Sigmoid colon (tissue), 4 donors: ENCODE measurements around the gene RPL36AL.

Experiments used
- EP300 ChIP-seq, 4 donors: sonication (generic); formaldehyde crosslinking; IDR thresholded peaks; one replicate each; pipeline ENCODE4 v1.6.1; 2017; ENCODE audit warnings: antibody characterized with exemption in 4 of 4
- POLR2A ChIP-seq, 2 donors: fragments of 450-650 bp; IDR thresholded peaks; one replicate each; pipeline ENCODE4 v1.6.1; 2016; ENCODE audit warnings: antibody characterized with exemption in 2 of 2, mild to moderate bottlenecking in 2 of 2, moderate library complexity in 2 of 2
- TF ChIP-seq, protein P1 (sequence below), 4 experiments: fragments of 450-650 bp in 3 of 4; fragments of 200-600 bp in 1 of 4; IDR thresholded peaks; one replicate each; pipeline ENCODE4 v1.5.1; 2016 to 2019; ENCODE audit warnings: antibody characterized with exemption in 4 of 4, mild to moderate bottlenecking in 3 of 4, moderate library complexity in 2 of 4

DNA sequence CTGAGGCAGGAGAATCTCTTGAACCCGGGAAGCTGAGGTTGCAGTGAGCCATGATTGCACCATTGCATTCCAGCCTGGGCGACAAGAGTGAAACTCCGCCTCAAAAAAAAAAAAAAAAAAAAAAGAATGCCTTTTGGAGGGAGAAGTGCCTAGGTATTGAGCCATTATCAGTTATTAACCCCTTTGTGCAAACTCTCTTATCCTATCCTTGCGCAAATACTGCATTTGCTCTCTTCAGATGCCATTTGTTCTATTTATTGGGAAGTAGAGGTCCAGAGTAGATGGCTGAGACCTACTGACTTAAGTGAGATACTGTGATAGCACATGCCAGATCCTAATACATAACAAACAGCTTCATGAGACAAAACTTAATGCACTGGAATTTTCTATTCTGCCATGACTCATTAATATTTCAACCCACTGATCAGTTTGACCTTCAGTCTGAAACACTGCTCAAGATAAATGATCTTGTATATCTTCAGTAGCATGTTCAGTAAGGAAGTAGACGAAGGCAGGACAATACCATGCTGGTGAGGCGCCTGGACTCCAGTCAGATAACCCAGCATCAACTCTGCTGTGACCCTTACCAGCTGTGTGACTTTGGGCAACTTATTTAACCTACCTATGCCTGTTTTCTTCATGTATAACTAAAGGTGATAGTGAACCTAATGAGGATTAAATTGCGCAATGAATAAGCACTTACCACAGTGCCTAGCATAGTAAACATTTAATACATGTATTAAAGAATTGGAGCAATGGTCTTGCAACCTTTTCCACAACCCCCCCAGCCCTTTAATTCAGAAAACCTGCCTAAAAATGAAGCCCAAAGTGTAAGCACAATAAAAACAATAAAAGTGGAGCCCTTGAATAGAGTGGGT lies 20.4 kb upstream of the RPL36AL start:
- TF ChIP-seq, protein P1, sequence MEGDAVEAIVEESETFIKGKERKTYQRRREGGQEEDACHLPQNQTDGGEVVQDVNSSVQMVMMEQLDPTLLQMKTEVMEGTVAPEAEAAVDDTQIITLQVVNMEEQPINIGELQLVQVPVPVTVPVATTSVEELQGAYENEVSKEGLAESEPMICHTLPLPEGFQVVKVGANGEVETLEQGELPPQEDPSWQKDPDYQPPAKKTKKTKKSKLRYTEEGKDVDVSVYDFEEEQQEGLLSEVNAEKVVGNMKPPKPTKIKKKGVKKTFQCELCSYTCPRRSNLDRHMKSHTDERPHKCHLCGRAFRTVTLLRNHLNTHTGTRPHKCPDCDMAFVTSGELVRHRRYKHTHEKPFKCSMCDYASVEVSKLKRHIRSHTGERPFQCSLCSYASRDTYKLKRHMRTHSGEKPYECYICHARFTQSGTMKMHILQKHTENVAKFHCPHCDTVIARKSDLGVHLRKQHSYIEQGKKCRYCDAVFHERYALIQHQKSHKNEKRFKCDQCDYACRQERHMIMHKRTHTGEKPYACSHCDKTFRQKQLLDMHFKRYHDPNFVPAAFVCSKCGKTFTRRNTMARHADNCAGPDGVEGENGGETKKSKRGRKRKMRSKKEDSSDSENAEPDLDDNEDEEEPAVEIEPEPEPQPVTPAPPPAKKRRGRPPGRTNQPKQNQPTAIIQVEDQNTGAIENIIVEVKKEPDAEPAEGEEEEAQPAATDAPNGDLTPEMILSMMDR (IDR thresholded peaks at IDR 0.05): no peak
- TF ChIP-seq EP300 (IDR thresholded peaks at IDR 0.05) (no peak), POLR2A (IDR thresholded peaks at IDR 0.05) (no peak)
